Endometrium (tissue), 2 donors: Measurements from ENCODE around the gene TSPYL2.

Experiments used
- FAIRE-seq: peaks from 2 replicates; lab custom pipeline; 2012; peaks lifted over from hg19 to GRCh38; lab: Jason Lieb, UNC
- donor health status: control.
- donor health status: control.

Gene TSPYL2

DNA sequence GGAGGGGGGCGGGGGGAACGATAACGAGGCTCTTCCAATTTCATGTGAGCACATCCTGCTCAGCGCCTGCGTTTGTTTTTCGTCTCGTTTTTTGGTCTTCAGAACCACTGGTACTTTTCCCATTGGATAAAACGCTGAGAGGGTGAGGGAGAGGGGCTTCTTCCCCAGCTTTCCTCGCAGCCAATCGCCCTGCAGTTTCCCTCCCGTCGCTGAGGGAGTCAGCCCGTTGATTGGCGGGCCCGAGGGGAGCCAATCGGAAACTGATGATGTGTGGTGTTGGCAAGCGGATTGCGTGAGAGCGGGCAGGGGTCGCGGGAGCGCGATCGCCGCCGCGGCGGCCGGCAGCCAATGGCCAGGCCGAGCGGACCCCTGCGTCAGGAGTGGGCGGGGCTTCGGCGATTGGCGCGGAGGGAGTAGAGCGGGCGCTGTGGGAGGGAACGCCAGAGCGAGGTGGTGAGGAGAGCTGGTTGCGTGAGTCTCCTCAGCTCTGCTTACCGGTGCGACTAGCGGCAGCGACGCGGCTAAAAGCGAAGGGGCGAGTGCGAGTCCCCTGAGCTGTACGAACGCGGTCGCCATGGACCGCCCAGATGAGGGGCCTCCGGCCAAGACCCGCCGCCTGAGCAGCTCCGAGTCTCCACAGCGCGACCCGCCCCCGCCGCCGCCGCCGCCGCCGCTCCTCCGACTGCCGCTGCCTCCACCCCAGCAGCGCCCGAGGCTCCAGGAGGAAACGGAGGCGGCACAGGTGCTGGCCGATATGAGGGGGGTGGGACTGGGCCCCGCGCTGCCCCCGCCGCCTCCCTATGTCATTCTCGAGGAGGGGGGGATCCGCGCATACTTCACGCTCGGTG lies at the start of gene TSPYL2:
Gene TSPYL2 (plus strand): TSS at position 443 of the 848 bp plus-strand sequence. CDS start 132 bp downstream, at position 575.
- FAIRE-seq, result no peak

DNA sequence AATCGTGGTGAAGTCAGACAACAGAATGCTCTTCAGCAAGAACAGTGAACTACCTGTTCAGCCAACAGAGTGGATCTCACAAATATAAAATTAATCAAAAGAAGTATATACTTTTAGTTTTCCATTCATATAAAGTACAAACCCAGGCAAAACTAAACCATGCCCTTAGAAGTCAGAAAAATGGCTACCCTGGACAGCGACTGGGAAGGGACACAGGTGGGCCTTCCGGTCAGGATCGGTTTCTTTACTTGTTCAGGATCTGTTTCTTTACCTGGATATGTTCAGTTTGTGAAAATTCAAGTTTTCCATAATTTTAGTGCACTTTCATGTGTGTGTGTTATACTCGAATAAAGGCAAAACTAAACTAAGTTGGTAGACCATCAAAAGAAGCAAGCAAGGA lies 46.0 kb upstream of the TSPYL2 start:
- no peak for FAIRE-seq

DNA sequence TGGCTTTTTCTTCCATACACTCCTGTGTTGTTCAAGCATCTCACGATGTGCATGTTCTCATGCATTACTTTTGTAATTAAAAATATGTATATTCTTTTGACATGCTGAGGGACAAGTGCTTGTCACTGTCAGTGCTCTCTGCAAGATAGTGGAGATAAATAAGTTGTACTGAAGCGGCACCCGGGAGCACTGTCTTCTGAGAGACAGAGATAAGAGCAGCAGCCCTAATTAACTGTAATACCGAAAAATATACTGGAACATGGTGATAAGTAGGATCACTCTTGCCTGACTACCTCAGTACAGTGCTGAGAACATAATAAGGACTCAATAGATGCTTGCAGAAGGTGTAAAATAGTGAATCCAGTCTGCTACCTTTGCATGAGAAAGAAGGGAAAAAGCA lies 42.9 kb upstream of the TSPYL2 start:
- no peak for FAIRE-seq

DNA sequence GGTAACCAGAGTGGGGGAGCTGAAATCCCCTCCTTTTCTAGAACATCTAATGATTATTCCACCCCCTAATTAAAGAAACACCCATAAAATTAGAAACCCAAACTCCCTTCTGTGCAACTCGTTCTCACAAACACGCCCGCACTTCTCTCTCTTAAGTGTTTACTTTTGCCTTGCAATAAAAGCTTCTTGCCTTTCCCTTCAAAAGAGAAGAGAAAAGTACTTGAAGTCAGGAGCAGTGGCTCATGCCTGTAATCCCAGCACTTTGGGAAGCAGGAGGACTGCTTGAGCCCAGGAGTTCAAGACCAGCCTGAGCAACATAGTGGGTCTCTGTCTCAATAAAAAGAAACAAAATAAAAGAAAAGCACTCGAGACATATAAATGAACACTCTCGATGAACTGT lies 37.2 kb upstream of the TSPYL2 start:
- FAIRE-seq, result no peak

DNA sequence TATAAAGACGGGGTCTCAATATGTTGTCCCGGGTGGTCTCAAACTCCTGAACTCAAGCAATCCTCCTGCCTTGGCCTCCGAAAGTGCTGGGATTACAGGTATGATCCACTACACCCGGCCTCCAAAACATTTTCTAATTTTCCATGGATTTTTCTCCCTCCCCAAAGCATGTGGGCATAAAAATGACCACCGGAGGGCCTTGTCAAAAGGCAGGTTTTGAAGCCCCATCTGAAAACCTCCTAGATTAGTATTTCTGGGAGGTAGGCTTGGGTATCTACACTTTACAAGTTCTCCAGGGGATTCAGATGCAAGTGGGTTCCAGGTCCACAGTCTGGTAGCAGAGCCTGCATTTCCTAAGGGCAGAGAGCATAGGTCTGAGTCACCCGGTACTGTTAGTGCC lies 34.9 kb upstream of the TSPYL2 start:
- FAIRE-seq, result no peak

DNA sequence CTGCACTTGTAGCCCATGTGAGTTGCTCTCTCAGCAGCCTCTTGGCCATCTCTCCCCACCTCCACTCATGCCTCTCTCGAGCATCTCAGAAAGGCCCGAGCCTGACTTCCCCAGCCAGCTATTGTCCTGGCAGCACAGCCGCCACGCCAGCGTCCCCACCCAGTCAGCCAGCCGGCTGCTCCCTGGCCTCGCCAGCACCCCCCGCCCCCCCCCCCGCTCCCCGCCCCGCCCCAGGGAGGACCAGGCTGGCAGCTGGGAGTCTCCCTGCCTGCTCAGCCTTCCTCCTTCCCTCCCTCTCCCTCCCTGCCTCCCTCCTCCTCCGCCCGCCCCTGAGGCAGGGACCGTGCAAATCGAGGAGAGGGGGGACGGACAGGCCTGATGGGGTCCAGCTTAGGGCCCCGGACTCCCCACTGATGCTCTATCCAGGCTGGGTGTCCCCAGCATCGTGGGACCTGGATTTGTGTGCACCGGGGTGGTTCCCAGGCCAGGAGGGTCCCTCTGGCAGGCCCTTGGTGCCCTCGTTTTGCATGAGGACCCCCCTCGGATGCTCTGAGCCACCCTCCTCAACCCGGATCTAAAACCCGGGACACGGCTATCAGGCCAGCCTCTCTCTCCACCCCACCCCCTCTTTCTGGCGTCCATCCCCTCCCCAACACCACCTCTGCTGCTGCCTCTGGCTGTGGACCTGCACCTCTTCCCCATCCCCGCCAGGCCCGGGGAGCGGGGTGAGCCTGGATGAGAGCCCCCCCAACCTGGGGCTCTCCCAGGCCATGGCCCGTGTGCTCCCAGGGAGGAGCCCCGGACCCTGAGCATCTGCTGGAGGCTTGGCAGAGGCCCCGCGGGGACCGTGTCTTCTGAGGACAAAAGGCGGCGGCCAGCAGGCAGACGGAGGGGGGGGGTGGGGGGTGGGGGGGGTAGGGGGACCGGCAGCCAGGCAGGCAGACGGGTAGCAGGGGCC lies 33.7 kb upstream of the TSPYL2 start, which contains the start of gene GPR173:
Gene GPR173 (plus strand): TSS at position 621 of the 958 bp plus-strand sequence. CDS start 27,833 bp downstream, outside the sequence.
- no peak for FAIRE-seq

DNA sequence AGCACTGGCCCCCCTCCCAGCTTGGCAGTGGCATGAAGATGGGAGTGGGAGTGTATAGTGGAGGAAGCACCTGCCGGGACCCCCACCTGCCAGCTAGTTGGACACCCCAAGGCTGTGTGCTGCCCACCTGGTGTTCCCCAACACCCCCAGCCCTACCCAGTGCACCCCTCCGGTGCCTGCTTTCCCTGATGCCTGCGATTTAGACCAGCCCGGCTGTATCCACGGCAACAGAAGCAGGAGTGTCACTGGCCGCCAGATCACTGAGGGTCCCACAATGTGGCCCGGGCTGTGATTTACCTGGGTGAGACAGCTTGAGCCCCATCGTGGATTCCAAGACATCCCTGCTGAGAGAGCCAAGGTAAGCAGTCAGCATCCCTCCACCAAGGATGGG lies 33.0 kb upstream of the TSPYL2 start:
- no peak for FAIRE-seq

DNA sequence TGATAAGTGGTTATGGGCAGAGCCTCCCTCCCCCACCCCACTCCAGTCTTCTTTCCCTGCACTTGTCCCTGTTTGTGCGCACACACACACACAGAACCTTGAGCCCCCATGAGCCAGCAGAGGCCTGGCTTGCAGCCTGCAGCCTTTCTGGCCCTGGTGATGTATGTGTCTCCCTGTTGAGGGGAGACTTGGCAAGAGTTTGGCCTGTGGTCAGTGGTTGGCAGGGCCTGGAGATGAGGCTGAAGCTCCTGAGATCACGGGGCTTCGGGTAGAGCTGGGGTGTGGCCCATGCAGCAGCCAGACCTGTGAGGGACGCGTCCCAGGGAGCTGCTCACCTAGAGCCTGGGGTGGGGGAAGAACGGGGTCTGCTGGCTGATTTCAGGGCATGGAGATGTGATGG lies 31.3 kb upstream of the TSPYL2 start:
- no peak for FAIRE-seq

DNA sequence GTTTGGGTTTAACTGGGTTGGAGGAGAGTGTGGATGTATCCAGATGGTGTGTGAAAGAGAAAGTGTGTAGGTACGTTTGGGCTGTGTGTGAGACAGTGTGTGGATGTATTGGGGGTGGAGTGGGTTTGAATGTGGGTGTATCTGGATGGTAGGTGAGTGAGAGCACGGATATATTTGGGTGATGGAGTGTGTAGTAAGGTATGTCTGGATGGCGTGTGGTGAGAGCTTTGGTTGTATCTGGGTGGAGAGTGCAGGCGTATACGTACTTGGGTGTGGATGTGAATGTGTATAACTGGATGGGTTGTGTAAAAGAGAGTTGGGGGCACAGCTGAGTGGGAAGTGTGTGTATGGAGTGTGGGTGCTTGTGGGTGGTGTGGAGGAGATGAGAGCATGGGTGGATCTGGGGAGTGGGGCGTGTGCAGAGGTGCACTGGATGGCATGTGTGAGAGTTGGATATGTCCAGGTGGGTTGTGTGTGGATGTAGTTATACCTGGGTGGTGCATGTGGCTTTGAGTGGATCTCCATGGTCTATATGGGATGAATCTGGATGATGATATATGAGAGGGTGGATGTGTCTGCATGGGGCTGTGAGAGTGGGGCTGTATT lies 26.8 kb upstream of the TSPYL2 start:
- no peak for FAIRE-seq

DNA sequence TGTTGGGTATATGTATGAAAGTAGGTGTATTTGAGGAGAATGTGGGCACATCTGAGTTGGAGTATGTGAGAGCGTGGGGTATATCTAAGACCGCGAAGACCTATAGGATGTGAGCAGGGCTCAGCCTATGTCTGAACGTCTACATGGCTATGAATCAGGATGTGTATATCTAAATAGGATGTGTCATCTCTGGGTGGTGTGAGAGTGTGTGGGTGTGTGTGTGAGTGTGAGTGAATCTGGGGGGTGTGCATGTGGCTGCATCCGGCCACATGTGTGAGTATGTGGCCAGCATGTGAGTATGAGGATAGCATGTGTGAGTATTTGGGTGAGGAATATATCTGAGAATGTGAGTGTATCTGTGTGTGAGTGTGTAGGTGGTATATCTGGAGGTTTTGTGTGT lies 25.9 kb upstream of the TSPYL2 start:
- FAIRE-seq, result no peak

DNA sequence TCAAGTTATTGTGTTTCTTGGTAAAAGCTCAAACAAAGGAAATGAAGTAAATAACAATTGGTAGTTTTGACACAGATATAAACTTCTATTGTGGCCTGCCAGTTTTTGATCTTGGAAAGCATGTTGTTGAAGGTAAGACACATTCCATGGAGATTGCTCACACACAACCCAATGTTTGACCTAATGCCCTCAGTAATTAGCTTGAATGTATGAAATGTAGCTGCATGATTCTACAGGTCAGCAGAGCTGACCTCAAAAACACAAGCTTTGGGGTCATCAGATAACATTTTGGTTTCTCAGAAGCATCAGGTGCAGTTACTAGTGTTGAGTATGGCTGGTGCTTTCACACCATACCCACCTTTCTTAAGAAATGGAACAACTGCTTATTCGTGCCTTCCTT lies 17.1 kb upstream of the TSPYL2 start:
- no peak for FAIRE-seq

DNA sequence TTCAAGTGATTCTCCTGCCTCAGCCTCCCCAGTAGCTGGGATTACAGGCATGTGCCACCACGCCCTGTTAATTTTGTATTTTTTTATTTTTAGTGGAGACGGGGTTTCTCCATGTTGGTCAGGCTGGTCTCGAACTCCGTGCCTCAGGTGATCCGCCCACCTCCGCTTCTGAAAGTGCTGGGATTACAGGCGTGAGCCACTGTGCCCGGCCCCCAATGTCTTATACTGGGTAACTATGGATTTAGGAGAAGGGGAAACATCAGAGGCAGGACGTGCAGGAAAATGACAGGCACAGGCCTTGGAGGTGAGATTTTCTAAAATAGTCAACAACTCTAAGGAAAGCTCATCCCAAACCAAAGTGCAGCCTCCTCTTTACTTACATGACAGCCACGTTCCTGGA lies 11.1 kb upstream of the TSPYL2 start:
- no peak for FAIRE-seq

DNA sequence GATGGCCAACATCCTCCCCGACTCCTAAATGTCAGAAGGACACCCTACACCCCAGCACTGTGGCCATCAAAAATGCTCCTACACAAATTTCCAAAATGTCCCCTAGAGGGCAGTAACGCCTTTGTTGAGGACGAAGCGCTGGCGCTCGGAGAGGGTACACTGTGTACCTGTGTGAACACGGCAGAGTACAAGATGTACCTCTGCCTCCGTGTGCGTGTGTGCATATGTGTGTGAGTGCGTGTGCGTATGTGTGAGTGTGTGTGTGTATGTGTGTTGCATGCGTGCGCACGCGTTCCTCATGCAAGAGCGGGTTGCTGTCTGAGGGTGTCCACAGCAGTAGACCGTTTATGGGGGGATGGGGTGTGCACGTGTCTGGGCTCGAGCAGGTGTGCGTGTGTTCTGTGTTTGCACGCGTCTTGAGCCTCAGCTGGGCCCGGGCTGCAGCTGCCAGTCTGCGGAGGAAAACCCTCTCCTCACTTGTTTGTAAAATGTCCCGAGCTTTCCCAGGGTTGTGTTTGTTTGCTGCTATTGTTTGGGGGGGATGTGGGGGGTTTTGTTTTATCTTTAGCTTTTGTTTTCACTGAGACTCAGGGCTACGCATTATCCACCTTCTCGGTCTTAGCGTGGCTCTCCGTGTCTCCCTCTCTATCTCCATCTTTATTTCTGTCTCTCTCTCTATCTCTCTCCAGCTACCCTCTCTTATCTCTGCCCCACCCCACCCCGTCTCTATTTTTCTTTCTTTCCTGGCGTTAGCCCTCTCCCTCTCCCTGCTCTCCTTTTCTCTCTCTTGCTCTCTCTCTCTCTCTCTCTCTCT lies 10.4 kb upstream of the TSPYL2 start:
- no peak for FAIRE-seq

DNA sequence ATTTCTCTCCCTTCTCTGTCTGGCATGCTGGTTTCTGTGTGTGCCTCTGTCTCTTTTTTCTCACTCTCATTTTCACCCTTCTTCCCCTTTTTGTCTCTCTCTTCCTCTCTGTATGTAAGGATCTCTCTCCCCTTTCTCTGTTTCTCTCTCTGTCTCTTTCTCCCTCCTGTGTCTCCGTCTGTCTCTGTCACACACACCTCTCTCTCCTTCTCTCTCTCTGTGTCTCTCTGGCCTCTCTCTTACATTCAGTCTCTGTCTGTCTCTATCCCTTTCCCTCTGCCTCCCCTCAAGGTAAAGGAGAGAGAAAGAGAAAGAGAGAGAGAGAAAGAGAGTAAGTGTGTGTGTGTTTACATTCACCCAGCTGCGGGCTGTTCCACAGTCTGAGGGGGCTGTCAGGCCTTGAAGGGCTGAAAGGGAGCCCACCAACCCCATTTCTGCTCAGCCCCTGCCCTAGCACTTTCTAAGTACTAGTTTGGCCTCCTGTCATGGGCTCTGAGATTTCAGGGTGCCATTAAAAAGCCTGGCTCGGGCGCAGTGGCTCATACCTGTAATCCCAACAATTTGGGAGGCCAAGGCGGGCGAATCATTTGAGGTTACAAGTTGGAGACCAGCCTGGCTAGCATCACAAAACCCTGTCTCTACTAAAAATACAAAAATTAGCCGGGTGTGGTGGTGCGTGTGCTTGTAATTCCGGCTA lies 9.6 kb upstream of the TSPYL2 start:
- no peak for FAIRE-seq

DNA sequence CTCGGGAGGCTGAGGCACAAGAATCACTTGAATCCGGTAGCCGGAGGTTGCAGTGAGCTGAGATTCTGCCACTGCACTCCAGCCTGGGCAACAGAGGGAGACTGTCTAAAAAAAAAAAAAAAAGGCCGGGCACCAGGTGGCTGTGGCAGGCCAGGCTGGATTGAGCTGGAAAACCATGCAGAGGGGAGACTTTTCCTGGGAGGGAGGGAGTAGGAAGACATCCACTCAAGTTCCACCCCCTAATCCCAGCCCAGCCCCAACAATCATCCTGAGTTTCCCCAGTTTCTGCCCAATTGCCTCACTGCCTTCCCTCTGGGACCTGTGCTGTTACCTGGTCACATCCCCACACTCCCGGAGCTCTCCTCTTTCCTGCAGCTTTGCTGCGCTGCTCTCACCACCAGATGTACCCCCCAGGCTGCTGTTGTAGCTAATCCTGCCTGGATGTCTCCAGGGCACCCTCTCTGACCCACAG lies 9.0 kb upstream of the TSPYL2 start:
- no peak for FAIRE-seq

DNA sequence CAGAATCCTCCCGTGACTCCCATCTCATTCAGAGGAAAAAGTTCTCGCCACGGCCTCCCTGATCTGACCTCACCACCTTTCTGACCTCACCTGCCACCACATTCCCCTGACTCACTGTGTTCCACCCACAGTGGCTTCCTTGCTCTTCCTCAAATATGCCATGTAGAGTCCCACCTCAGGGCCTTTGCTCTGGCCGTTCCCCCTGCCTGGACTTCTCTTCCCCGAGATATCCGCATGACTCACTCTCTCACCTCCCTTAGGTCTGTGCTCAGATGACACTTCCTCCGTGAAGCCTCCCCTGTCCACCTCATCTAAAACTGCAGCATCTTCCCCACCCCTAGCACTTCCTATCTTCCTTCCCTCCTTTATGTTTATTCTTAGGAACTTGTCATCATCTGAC lies 7.2 kb upstream of the TSPYL2 start:
- no peak for FAIRE-seq

DNA sequence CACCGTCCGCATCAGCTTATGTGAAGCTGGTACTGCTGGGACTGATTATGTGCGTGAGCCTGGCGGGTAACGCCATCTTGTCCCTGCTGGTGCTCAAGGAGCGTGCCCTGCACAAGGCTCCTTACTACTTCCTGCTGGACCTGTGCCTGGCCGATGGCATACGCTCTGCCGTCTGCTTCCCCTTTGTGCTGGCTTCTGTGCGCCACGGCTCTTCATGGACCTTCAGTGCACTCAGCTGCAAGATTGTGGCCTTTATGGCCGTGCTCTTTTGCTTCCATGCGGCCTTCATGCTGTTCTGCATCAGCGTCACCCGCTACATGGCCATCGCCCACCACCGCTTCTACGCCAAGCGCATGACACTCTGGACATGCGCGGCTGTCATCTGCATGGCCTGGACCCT lies 5.5 kb upstream of the TSPYL2 start:
- FAIRE-seq, result no peak

DNA sequence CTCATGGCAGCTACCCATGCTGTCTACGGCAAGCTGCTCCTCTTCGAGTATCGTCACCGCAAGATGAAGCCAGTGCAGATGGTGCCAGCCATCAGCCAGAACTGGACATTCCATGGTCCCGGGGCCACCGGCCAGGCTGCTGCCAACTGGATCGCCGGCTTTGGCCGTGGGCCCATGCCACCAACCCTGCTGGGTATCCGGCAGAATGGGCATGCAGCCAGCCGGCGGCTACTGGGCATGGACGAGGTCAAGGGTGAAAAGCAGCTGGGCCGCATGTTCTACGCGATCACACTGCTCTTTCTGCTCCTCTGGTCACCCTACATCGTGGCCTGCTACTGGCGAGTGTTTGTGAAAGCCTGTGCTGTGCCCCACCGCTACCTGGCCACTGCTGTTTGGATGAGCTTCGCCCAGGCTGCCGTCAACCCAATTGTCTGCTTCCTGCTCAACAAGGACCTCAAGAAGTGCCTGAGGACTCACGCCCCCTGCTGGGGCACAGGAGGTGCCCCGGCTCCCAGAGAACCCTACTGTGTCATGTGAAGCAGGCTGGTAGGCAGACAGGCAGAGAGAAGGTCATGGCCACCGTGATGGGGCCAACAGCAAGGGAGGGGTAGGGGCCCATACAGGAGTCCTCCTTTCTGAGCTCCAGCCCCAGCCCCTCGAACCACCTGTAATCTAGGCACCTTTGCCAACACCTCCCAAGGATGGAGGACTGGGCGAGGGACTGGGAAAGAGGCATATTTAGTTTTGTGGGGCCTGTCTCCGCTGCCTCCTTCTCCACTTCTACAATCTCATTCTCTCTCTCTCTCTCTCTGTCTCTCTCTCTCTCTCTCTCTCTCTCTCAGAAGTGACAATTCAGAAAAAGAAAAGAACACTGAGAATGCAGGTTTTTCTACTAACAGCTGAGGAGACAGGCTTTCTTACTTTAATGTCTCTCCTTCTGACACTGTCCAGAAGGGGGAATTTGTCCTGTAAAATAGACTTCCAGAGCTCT lies 4.7 kb upstream of the TSPYL2 start:
- no peak for FAIRE-seq

DNA sequence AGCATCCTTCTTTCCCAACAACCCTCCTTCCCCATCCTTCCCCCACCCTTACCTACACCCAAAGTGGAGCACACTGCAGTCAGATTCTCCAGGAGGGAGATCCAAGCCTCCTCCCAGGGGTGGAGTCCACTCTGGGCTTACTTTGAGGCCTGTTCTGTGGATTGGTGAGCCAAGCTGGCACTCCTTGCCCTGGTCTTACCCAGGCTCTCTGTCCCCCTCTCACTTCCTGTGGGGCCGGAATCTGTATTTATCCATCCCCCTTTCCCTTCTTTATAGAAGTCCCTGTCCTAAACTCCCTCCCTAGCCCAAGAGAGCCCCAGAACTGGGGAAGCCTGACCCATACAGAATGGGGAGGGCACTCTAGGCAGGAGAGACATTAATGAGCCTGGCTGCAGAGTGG lies 3.2 kb upstream of the TSPYL2 start:
- no peak for FAIRE-seq
